Dermis blood vessel endothelial cell (primary cell): Measurements from ENCODE around the gene NKD1. TPM values are rescaled to one million over a fixed set of nuclear protein-coding genes. Genes with fewer than 3 reads are reported as not detected.

Experiments
- DNase-seq: peaks from one replicate; pipeline ENCODE4 v3.0.0; 2010
- total RNA-seq: library from RNA; depleted of rRNA; stranded (reverse); fragments of >200 nt; gene quantifications from 2 replicates; pipeline ENCODE4 v1.2.3, GENCODE V29; 2014

Gene NKD1
- total RNA-seq, 1 donor from 2014 or later: not detected

DNA sequence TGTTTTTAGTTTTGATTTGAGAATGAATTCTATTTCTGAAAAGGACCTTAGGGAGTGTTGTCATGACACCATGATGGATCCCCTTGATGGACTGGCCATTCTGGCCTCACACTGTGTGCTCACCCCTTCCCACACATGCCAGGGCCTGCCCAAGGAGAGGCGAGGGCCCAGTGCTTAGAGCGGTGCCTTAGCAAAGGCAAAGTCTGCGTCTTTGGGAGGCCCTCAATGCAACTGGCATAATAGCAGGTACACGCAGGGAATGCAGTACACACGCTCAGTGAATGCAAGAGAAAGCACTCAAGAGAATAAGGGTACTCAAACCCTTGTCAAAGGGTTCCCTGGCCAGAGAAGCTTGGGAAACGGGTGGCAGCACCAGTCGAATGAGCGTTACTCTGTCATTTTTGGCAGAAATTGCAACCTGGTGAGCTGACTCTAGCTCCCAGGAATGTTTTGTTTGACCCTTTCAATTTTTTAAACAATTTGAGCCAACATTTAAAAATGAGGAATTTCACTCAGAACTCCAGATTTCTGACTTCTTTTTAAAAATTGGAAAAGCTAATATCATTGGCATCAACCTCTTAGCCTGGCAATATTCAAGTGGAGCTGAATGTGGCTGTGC, 32.1 kb downstream of the NKD1 start:
- DNase-seq: no peak

DNA sequence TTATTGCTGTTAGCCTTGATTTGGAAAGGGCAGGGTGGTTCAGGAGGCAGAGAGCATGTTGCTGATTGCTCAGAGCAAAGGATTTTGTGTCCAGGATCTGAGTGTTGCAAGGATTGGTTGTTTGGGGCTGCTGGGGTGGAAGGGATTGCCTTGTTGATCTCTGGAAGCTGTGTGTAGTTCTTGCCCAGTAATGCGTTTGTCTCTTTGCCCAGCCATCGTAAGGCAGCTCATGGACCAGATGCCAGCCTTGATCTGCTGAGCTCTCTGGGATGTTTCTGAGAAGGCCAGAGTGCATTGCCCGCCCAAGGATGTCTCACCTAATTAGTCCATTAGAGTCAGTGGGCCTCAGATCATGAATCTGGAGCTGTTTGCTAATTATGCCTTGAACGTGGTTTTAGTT, 33.6 kb downstream of the NKD1 start:
- no peak for DNase-seq

DNA sequence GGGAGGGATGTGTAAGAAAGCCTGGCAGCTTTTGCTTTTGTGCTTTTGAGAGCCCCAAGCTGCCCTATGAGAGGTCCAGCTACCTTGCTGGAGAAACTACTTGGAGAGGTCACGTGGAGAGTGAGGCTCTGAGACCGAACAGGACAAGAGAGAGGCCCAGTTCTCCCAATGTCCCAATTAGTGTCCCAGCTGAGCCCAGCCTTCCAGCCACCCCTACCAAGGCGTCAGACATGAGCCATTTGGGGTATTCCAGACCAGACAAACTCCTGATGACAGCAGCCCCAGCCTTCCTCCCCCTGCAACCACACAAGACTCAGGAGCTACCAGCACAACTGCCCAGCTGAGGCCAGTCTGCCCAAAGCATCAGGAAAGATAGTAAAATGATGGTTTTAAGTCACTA, 35.0 kb downstream of the NKD1 start:
- DNase-seq: no peak

DNA sequence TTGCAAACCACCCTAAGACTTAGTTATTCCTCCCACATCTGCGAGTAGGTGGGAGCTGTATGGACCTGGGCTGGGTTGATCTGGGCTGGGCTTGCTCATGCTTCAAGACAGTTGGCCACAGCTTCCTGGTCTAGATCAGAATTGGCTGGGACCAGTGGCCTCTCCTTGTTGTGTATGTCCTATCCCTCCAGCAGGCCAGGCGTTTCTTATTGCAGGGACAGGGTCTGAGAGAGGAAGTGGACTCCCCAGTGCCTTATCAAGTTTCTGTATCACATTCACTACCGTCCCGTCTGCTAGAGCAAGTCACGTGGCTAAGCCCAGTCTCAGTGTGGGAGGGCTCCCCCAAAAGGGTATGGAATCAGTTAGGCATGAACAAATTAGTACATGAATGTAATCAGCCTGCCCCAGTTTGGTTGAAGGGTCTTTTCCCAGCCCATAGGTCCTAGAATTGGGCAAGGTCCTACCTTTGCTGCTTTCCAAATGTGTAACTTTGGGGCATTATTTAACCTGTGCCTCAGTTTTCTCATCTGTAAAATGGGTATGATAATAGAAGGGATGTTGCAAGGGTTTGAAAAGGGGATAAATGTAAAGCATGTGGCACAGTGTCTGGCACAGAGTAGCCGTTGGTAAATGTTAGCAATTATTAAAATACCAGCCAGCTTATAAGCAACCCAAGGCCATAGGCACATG, 36.0 kb downstream of the NKD1 start:
- DNase-seq: no peak

DNA sequence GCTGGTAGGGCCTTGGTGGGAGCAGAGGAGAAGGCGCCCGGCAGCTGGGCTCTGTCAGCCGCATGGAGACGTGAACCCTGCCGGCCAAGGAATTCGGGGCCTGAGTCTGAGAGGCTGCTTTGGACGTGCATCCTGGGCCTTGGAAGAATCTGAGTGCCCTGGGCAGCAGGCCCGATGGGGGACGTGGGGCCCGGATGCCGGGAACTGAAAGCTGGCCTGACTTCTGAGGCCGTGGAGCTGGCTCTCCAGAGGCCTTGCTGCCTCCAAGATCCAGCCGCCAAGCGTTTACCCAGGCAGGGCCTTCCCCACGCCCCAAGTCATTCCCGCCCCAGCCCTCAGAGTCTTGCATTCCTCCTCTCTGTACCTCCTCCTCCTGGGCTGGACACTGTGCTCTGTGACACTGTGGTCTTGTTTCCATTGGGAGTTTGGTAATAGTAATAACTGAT, 37.2 kb downstream of the NKD1 start:
- no peak for DNase-seq

DNA sequence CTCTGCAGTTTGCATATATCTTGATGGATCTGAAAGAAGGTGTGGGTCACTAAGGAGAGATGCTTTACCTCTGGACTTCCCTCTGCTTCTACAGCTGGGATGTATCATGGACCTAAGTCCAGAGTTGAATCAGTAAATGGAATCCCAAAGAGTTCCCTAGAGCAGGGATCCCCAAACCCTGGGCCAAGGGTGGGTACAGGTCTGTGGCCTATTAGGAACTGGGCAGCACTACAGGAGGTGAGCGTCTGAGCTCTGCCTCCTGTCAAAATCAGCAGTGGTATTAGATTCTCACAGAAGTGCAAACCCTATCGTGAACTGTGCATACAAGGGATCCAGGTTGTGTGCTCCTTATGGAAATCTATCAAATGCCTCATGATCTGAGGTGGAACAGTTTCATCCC, 39.3 kb downstream of the NKD1 start:
- DNase-seq: no peak

DNA sequence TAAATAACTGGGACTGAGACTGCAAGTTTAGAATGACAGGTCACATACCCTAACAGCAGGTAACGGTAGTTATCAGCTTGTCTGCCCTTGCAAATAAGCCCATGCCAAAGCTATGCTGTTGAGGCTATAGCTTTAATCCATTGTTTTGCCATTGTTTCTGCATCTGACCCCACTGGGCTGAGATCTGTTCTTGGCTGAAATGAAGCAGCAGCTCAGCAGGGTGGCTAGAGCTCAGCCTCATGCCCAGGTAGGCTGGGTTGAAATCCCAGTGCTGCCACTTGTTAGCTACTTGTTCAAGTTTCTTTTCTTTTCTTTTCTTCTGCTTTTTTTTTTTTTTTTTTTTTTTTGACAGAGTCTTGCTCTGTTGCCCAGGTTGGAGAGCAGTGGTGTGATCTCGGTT, 40.1 kb downstream of the NKD1 start:
- no peak for DNase-seq

DNA sequence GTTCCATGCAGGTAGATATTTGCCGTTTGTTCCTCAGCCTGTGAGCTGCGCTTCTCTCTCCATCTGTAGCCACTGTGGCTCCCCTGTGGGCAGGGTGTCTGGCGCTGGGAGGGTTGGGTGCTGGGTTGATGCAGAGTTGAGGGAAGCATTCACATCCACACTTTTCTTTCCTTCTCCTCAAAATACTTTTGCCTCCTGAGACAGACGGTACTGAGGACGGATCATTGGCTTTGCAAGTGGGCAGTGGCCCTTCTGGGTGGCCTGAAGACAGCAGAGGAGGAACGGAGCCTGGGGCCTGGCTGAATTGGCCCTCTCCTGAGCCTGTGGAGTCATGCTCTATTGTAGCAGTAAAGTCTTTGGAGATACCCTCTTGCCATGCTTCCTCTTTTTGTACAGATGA, 43.0 kb downstream of the NKD1 start:
- DNase-seq: no peak

DNA sequence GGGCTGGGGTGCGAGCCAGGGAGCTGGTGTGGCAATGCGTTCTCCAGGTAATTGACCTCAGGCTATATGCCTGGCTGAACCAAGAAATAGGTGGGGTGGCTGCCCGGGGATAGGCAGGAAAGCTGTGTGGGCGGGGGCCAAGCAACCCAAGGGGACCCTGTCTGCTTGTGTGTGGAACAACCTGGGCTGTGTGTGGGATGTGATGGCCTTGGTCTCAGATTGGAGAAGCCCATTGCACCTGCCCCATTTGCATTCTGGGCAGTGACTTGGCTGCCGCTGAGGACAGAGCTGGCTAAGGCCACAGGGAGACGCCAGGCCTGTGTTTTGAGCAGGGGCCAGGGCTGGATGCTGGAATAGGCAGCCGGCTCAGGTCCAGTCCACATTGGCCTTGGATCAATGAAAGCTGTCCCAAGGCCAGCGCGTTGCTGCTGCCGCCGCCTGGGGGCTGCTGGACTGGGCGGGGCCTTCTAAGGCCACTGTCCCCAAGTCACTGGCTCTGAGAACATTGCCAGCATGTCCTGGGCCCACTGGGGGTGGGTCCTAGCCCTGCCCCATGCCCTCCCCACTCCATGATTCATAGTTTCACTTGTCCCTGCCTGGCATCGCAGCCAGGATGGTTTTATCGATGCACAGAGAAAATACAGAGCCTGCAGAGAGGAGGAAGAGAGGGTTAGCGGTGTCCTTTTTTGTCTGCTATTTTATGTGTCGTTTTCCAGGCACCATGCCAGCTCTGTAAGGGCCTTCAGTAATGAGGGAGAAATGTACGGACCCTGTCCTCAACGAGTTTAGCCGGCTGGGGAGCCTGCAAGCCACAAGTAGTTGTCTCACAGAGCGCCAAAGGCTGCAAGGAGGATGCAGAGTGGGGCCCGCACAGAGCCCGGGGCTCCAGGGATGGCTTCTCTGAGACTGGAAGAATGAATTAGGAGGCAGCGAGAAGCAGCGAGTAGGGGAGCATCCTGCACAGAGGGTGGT, 43.9 kb downstream of the NKD1 start:
- DNase-seq: no peak

DNA sequence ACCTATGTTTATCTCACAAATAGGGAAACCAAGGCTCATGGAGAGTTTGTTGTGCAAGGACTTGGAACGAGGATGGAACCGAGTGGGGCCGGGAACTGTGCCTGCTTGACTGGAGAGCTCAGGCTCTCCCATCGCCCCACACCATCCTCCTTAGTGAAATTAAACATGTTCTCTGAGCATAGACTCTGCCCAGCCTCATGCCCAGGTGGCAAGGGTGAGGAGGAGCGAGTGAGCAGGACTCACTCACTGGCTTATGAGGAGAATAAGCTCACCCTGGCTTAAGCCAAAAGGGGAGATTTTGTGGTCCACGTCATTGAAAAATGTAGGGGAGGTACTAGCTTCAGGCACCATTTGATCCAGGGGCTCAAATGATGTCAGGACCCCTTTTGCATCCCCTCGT, 44.8 kb downstream of the NKD1 start:
- DNase-seq: no peak

DNA sequence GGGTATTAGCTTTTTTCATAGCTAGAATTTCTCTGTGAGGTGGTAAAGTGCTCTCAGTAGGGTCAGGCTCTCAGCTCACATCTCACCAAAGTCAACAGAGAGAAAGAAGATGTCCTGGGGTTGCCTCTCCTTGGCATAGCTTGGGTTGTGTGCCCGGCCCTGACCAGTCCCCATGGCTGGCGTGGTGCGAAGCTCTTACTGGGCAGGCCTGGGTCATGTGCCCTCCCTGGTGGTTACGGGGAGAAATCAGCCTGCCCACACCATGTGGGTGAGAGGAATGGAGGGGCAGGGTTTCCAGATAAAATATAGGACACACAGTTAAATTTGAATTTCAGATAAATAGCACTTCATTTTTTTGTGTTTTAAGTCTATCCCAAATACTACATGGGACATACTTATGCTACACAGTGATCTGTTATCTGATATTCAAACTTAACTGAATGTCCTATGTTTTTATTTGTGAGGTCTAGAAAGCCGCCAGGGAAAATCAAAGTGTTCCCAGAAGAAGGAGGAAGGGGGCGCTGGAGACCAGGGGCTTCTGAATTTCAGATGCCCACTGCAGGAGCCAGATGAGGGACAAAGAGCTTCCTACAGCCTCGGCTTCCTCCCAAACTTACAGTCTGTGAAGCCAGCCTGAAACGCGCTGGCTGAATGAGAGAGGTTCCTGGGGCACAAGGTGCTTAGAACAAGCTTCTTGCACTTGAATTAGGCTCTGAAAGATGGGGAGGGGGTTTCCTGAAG, 45.4 kb downstream of the NKD1 start:
- DNase-seq: peak; percentile 44

DNA sequence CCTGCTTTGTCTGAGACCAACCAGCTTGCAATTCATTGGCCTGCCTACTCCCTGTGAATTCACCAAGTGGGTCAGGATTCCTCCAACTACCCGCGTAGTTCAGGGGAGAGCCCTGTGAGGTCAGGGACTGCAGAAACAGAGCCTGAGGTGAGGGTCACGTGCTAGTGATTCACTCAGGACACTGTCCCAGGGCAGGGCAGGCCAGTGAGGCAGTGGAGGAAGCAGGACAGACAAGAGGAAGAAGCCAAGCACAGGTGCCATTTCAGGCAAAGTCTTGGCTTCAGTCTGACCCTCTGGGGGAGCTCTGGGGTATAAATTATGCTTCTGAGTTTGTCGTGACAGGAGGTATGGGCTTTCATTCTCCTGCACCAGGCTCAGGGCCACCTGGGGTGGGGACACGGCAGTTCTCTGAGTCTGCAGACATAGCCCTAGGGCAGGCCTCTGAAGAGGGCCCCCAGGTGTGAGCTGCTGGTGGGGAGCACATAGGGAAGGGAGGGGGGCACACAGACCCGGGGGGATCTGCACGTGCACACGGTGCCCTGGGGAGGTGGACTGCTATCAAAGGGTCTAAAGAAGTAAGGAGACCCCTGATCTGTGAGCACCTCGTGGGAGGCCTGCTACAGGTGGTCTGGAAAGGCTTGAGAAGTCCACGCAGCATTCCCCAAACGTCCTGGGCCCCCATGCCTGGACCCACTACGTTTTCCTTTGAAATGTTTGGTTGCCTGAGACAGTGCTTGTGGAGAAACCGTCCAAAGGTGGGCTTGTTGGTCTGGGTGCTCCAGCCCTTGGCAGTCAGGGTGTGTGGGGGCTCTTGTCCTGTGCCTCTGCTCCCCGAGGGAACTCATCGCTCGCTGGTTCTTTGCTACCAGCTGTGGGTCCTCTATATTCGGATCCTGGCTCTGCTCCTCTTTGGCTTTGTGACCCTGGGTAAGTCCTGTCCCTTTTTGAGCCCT, 46.4 kb downstream of the NKD1 start:
- DNase-seq: no peak

DNA sequence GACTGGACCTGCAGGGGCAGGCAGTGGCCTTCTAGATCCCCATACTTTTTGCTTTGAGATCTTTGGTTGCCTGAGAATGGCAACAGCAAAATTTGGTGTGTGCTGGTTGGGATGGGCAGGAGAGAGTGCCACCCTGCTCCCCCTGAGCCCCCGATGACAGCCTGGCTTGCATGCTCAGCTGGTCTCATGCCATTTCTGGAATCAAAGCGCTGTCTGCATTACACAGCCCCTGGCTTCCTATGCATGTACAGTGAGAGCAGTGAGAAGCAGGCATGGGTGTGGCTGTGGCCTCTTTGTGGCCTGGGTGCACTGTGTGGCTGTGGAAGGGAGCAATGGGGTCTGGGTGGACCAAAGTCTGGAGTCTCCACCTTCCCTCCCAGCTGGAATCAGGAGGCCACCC, 47.7 kb downstream of the NKD1 start:
- DNase-seq: no peak

DNA sequence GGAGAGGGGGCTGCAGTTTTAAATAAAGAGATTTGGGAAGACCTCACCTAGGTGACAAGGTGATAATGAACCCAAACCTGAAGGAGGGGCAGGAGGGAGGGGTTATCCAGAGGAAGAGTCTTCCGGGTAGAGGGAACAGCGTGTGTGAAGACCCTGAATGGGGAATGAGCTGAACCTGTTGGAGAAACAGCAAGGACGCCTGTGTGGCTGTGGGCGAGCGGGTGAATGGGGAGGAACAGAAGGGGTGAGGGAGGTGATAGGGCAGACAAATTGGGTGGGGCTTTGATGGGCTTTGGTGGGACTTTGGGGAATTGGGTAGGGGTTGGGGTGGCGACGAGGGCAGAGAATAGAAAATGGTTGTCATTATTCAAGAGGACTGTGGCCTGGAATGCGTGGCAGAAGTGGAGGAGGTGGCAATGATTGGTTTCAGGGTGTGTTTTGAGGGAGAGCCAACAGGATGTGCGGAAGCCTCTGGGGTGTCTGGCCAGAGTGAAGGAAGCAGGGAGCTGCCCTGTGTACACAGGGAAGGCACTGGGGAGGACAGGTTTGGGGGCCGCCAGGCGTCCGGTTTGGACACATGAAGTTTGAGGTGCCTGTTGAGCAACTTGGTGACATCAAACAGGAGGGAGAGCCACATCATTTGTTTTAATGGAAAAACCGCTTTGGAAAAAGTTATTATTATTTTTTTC, 48.7 kb downstream of the NKD1 start:
- DNase-seq: no peak

DNA sequence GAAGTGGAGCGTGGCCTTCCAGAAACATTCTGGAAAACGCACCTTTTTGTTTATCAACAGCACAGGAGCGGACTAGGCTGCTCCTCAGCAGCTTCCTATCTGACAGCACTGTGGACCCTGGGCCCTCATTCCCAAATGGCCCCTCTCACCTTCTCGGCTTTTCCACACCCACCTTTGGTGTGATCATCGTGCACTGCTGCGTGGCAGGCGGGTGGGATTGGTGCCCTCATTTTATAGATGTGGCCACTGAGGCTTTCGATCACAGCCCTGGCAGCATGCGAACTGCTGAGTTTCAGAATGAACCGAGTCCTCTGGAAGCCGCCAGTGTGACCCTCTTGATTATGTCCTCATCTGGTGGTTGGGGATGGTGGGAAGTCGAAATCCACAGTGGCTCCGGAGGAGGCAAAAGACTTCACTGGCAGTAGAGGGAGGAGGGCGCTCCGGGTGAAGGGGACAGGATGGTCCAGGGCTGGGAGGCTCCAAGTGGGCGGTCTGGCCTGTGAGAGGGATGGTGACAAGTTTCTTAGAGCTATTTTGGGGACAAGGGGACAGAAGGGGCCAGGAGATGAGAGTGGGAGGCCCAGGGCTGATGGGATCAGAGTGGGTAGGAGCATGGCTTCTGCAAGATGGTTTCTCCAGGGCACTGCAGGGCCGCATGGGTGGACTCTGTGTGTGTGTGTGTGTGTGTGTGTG, 49.5 kb downstream of the NKD1 start:
- no peak for DNase-seq

DNA sequence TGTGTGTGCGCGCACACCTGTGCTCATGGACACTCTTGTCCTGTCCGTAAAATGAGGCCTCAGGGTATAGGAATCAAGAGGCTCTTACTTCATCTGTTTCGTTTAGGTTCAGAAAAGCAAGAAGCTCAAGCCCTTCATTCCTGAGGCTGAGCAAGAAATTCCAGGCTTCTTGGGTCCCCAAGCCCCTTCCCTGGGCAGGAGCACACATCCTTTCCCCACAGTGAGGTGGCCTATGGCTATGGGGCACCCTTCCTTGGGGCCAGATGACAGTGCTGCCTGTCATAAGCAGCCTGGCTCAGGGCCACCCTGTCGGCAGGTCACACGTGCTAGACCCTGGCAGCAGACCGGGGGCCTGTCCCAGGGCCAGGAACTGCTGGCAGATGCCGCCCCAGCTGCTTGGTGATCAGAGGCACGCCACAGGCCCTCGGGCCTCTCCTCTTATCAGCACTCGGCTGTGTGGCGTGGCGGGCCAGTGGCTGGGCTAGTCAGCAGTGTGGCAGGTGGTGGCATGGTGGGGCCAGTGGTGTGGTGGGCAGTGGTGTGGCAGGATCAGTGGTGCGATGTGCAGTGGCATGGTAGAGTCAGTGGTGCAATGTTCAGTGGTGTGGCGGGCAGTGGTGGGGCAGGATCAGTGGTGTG, 50.2 kb downstream of the NKD1 start:
- DNase-seq: no peak

DNA sequence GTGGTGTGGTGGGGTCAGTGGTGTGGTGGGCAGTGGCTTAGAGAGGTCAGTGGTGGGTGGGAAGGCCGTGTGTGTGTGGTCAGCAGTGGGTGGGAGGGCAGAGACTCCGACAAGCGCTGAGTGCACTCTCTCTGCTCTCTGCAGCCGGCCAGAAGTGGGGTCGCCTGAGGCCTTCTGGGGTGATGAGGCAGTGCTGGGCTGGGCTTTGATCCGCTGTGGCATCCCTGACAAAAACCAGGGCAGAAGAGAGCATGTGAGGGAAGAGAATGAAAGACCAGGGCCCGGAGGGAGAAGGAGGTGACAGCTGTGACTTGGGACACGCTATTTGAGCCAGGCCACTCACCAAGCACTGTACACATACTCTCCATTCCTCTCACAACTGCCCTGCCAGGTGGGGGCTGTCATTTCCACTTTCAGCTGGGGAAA, 50.8 kb downstream of the NKD1 start:
- DNase-seq: no peak

DNA sequence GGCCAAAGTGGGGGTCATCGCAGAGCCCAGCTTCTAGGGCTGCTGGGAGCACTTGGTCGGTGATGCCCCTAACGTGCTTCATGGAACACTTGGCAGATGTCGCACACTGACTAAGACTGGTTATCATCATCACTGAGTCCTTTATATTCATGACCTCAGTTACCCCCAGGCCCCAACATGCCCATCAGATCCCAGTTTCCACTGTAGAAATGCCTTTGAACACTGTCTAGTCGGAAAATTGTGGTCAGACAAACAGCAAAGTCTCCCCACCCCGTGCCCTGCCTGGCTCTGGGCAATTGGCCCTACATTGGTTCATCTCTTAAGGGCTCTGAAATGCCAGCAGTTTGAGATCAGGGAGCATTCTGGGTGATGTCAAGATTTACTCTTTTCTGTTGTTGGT, 51.3 kb downstream of the NKD1 start:
- DNase-seq: no peak

DNA sequence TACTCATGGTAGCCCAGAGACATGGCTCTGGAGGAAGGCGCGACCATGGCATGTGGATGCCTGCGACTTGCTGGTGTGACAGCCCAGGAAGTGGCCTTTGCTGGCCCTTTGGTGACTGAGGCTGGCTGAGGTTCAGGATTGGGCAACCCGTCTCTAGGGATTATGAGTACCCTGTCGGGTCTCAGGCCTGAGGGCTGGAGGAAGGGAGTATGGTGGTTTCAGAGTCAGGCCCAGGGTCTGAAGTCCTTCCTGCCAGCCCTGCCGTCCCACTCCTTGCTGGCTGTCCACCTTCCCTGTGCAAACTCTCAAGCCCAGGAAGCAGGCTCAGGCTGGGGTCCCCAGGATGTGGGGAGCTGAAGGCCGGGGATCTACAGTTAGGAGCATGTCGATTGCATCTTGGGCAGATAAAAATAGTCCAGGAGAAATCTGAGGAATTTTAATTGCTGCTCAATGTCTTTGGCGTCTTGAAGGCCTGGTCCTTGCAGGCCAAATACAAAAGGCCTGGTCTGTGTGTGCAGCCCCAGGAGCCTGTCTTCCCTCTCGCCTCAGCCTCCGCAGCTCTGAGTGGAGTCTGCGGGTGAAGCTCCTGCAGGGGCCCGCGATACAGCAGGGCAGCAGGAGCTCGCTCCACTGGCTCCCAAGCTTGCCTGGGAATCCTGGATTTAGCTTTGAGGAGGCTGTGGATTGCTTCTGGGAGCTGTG, 52.5 kb downstream of the NKD1 start:
- no peak for DNase-seq
